Hematopoietic multipotent progenitor cell treated with erythropoietin and hydrocortisone succinate and interleukin-3 and kit ligand, for 15 days (in vitro differentiated cells): Measurements from ENCODE around the gene SEC24D.
A peak's percentile ranks its signal among the peaks of the same experiment; 100 is the strongest.

ENCODE experiments used
- DNase-seq: peaks from one replicate; pipeline ENCODE4 v3.0.0-alpha.2; 2015; ENCODE audit warnings: low spot score

SEC24D gene

GRCh38 chr4:118845552-118846050 is 9.7 kb upstream of the SEC24D start:
- DNase-seq: no peak

DNA sequence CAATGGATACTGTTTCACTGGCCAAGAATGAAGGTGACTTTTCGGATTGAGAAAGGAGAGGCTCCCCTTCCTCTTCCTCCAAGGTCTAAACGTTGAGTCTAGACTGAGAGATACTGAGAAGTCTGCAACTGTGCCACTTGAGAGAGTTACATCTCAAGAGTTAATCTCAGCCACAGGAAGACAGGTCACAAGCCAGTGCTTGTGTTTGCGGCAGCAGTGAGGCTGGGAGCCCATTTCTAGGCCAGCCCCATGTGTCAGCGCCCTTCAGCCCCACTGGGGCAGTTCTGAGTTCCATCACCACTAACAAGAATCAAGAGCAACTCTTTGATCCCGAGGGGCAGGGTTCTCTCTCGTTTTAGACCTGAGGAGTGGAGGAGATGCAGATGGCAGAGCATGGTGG is 7.3 kb upstream of the SEC24D start:
- DNase-seq: no peak

- no peak for DNase-seq
Measured at GRCh38 chr4:118842055-118842454, 6.1 kb upstream of the SEC24D start.

GRCh38 chr4:118839221-118839927 is 3.4 kb upstream of the SEC24D start:
- DNase-seq: no peak

DNA sequence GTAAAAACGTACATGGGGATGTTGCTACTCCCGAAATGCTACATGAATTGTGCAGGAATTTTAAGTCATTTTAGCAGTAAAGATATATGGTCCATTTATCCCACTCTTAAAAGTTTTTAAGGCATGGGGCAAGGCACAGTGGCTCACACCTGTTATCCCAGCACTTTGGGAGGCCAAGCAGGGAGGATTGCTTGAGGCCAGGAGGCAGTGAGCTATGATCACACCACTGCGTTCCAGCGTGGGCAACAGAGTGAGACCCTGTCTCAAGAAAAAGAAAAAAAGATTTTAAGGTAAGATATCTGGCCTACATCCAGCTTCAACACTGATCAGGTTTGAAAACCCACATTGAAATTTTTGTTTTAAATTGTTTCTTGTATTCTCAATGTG is 1.2 kb upstream of the SEC24D start:
- no peak for DNase-seq

DNA sequence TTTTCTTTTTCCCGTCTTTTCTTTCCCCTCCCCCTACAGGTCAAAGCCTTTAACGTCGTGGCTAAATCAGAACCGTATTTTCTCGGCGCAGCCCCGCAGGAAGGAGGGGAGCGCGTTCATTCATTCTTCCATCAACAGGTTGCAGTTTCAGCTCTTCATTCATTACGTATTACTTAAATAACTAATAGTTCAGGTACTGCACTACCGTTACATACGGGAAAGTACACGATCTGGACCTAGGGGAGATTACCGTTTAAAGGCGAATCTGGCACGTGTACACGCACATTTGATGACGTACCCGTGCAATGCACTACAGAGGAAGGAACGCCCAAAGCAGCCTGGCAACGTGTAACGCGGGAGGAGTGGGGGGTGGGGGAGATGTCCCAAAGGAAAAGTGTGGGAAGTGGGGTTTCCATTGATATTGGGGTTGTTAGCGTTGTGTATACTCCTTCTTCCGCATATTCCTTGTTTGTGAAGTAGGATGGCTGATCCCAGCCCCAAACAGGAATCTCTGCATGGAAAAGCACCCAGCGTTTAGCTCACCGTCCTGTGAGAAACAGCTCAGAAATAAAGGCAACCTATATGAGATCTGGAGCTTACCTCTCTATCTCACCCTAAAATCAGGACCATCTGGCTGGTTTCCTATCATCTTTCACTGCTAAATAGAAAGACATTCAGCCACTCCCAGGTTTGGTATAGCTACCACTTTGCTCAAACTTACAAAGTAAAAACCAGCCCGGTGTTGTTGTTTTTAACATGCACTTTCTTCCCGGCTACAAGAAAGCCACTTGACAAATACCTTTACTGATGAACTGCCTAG is 585 bp upstream of the SEC24D start:
- DNase-seq: peak; percentile 24

- peak; percentile 5 for DNase-seq
Measured at GRCh38 chr4:118834960-118835569, 861 bp downstream of the SEC24D start.

DNA sequence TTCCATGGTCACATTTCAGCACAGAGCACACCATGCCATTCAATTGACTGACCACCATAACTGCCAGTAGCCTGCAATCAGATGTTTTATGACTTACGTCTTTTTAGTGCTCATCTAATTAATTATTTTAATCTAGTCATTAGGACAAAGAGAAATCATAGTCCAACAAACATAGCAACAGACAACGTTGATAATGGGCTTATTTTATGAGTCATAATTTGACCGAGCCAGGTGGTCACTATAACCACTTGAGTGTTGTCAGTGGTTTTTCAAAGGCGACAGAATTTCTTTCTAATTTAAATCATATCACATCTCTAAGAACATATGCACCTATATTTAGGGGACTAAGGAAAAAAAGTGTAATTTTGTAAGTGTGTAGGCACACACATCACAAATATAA is 1.9 kb downstream of the SEC24D start:
- no peak for DNase-seq

DNA sequence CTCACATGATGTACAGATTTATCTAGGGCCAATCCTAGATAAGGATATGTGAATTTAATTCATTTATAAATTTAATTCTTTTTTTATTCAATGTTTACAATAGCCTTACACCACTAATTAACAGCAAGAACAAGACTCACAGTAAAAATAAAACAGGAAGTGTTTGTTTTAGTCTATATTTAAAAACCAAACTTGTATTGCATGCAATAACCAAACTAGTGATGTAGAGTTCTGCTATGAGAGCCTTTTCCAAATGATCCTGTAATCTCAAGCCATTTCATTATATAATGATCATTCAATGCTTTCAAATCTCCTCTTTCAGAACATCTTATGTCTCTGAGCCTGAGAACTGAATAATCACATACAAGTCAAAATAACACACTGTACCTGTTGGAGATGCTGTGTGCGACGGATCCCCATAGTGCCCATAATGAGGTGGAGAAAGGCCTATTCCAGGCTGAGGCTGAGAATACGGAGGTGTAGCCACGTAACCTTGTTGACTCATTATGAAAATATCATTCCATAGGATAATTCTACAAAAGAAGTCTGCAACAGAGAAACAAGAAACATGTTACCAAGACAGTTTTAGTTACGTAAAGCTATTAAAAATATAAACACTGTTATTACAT is 2.6 kb downstream of the SEC24D start:
- DNase-seq: no peak

- no peak for DNase-seq
Measured at GRCh38 chr4:118829107-118829506, 6.8 kb downstream of the SEC24D start.

DNA sequence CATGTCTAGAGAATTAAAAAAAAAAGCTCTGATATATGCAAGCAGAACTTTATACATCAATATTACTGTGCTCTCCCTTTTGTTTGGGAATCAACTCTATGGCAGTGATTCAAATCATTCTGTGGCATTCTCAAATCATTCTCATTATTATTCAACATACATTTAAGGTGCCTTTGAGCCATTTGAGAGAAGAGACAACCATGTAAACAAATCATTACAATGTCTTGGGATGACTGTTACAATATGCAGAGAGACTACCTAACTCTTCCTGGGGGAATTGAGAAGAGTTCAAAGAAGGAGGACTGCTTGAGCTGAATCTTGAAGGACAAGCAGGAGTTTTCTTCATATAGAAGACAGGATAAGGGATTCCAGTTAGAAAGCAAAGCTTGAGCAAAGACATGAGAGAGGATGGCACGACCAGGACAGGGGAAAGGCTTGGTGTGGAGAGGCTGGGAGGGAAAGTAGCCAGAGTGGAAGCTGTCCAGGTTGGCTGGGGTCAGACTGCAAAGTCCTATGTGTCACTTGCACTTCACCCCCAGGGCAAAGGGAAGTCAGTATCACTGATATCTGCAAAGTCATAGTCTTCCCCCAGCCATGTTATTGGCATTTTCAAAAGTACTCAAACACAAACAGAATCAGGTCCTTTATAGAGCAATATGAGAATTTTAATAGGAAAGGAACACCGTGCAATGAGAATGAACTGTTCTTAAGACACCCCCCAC is 9.0 kb downstream of the SEC24D start:
- DNase-seq: no peak

- DNase-seq: no peak
Measured at GRCh38 chr4:118825799-118826198, 10.1 kb downstream of the SEC24D start.

DNA sequence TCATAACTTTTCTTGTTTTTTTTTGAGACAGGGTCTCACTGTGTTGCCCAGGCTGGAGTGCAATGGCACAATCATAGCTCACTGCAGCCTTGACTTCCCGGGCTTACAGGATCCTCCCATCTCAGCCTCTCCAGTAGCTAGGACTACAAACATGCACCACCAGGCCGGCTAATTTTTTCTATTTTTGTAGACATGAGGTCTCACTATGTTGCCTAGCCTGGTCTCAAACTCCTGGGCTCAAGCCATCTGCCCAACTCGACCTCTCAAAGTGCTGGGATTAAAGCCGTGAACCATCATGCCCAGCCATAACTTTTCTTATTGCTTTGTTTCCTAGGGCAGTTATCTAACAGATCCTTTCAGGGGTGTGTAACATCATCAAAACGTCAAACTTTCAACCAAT is 11.8 kb downstream of the SEC24D start:
- DNase-seq: no peak

GRCh38 chr4:118823471-118823870 is 12.5 kb downstream of the SEC24D start:
- no peak for DNase-seq

DNA sequence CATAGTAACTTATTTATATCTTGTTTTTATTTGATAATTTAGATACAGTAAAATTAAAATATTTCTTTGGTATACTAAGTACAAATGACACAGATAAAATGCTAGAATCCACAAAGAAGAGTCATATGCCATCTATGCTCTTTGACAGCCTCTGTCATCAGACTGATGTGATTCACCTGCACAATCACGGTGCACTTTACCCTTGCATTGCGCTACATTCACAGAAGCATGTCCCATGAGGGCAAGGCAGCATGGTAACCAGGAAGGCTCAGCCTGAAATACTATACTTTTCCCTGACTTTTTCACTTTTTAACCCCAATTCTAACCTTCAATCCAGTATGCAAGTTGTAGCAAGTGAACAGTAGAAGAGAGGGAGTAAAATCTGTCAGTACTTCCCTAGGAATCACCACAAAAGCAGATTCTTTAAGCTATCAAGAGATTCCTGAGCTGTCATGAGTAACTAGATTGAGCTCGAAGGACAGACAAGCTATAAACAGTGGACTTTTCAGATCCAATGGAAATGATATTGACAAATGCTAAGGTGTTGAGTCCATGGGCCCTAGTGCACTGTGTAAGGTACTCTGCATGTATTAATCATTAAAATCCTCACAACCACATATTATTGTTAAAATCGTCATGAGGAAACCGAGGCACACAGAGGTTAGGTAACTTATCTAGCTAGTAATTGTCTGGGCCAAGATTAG is 14.2 kb downstream of the SEC24D start:
- no peak for DNase-seq

DNA sequence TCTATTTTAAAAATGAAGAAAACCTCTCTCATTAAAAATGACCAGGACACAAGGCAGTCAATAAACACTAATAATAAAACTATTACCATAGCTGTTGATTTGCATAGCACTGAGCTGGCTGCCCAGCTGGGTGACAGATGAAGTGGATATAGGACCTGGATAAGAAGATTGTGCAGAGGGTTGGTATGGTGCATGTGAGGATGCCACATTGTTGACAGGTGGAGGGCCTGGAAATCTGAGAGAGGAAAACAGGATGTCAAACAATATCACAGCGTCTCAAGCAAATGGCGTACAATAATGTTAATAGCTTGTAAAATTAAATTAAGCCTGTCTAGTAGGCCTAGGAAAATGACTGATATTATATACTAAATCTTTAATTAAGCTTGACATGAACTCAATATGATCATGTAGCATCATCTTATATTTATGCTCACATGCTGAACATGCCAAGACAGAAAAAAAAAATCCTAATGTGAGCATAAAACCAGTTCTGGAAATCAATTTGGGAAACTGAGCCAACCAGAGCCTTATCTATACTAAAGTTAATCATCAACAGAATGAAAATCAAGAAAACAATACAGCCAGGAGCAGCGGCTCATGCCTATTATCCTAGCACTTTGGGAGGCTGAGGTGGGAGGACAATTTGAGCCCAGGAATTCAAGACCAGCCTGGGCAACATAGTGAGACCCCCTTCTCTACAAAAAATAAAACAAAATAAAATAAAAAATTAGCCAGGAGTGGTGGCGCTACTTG is 18.6 kb downstream of the SEC24D start:
- no peak for DNase-seq

GRCh38 chr4:118816538-118817177 is 19.3 kb downstream of the SEC24D start:
- no peak for DNase-seq

GRCh38 chr4:118814891-118815290 is 21.0 kb downstream of the SEC24D start:
- DNase-seq: no peak

DNA sequence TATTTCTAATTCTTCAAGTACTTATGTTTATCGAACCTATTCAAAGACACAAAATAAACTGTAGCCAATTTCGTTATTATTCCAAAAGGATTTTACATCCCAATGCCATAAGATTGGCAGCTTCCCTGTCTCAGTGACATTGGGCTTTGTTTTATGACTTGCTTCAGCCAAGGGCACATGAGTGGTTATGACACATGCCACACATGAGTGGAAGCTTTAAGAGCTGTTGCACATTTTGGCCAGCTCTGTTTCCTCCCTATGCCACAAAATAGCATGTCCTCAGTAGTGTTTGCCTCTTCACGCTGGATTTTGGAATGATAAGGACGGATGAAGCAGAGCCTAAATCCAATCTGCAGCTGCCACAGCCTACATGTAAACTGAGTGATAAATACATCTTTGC is 21.9 kb downstream of the SEC24D start:
- no peak for DNase-seq

DNA sequence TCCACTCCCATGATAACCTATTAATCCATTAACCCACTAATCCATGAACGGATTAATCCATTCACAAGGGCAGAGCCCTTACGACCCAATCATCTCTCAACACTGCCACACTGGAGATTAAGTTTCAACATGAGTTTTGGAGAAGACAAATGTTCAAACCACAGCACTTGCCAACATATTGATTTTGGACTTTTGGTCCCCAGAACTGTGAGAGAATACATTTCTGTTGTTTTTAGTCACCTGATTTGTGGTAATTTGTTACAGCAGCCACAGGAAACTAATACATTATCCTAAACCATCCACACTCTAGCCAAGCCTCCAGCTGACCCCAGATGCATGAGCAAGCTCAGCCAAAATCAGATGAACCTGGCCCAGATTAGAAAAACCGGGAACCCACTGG is 22.4 kb downstream of the SEC24D start:
- DNase-seq: no peak
